ENCODE measurements around the gene GPATCH8. TPM values are rescaled to one million over a fixed set of nuclear protein-coding genes. Genes with fewer than 3 reads are reported as not detected.
A peak's percentile ranks its signal among the peaks of the same experiment; 100 is the strongest.

Gene GPATCH8
- total RNA-seq, 1 experiment from 2014 or later, result 51.5 TPM

GRCh38 chr17:44362459-44362948, 140.7 kb downstream of the GPATCH8 start:
- no CpG with 5 or more reads among the region's 11 CpGs for WGBS (ENCODE audit: extremely low coverage, insufficient read length, low lambda C conversion rate)
- Histone ChIP-seq H3K4me2 (ENCODE audit: insufficient read depth, insufficient read length, low read length) (peak overlapping the region; percentile 58), H3K27me3 (ENCODE audit: insufficient read depth, low read length) (no peaks in the 10 kb centered on the region), H2AK5ac (ENCODE audit: insufficient read length, low read length) (no peak overlapping the region), H3K18ac (ENCODE audit: insufficient read length, low read depth, low read length) (no peak overlapping the region), H2BK5ac (ENCODE audit: insufficient read length, low read length) (no peak overlapping the region), H3K23ac (ENCODE audit: insufficient read length, low read depth, low read length) (no peak overlapping the region), H3K56ac (ENCODE audit: insufficient read length, low read depth, low read length) (no peak overlapping the region), H2BK15ac (ENCODE audit: low read depth, low read length) (no peak overlapping the region), H2AFZ (ENCODE audit: low read length) (no peak overlapping the region), H2BK12ac (ENCODE audit: insufficient read length, low read depth, low read length) (no peak overlapping the region), H4K5ac (ENCODE audit: insufficient read length, low read depth, low read length) (no peak overlapping the region), H2BK20ac (ENCODE audit: low read depth, low read length, poor library complexity, severe bottlenecking) (no peak overlapping the region), H3K27ac (ENCODE audit: insufficient read length, low read depth, low read length) (no peak overlapping the region), H3K9ac (ENCODE audit: extremely low read depth, insufficient read length, low read length) (no peak overlapping the region), H4K8ac (replicated peaks; ENCODE audit: insufficient read length, low read depth, low read length) (no peak overlapping the region), H4K91ac (ENCODE audit: insufficient read length, low read depth, low read length) (no peak overlapping the region), H3K79me2 (ENCODE audit: insufficient read depth, low read length) (no peaks in the 10 kb centered on the region), H3T11ph (ENCODE audit: low read length) (no peak overlapping the region), H3K79me1 (ENCODE audit: insufficient read depth, low read depth, low read length, poor library complexity, severe bottlenecking) (no peaks in the 10 kb centered on the region), H2BK120ac (ENCODE audit: low read depth, low read length, poor library complexity, severe bottlenecking) (no peak overlapping the region), H3K4ac (ENCODE audit: low read depth, low read length) (no peak overlapping the region), H3K9me3 (ENCODE audit: control insufficient read depth, low read depth, low read length) (no peaks in the 10 kb centered on the region), H3K4me1 (ENCODE audit: insufficient read depth, low read length) (peaks cover 14% of the 10 kb centered on the region), H3K23me2 (ENCODE audit: insufficient read length, low read depth, low read length, poor library complexity, severe bottlenecking) (peaks cover 13% of the 10 kb centered on the region), H4K20me1 (ENCODE audit: control insufficient read depth, insufficient read depth, insufficient read length) (no peaks in the 10 kb centered on the region), H3K14ac (ENCODE audit: insufficient read depth, low read length) (no peak overlapping the region)
- peaks cover 0 to 15% (median 9%) of the 10 kb centered on the region in 3 experiments; a peak in 5 of 7 replicates for H3K36me3 Mint-ChIP-seq (ENCODE audit: insufficient read depth in 1 of 3, low read depth in 3 of 3)
- TF ChIP-seq, protein P1, sequence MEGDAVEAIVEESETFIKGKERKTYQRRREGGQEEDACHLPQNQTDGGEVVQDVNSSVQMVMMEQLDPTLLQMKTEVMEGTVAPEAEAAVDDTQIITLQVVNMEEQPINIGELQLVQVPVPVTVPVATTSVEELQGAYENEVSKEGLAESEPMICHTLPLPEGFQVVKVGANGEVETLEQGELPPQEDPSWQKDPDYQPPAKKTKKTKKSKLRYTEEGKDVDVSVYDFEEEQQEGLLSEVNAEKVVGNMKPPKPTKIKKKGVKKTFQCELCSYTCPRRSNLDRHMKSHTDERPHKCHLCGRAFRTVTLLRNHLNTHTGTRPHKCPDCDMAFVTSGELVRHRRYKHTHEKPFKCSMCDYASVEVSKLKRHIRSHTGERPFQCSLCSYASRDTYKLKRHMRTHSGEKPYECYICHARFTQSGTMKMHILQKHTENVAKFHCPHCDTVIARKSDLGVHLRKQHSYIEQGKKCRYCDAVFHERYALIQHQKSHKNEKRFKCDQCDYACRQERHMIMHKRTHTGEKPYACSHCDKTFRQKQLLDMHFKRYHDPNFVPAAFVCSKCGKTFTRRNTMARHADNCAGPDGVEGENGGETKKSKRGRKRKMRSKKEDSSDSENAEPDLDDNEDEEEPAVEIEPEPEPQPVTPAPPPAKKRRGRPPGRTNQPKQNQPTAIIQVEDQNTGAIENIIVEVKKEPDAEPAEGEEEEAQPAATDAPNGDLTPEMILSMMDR (conservative IDR thresholded peaks at IDR 0.05), result no peak
- DNase-seq, result no peak
- no peaks in the 10 kb centered on the region for H3K9me3 Mint-ChIP-seq
- peak overlapping the region; percentile 75 to 90 for H3K4me3 Mint-ChIP-seq
- H3K4me1 Mint-ChIP-seq, result peaks cover 22 to 36% of the 10 kb centered on the region in 2 experiments
- H3K27me3 Mint-ChIP-seq (ENCODE audit: low read depth), result peaks cover 35% of the 10 kb centered on the region
- no peak overlapping the region for H3K27ac Mint-ChIP-seq
